Ishikawa (cell line): Measurements from ENCODE around the gene DNAH17.

Experiments
- CEBPB ChIP-seq: IDR thresholded peaks from 2 replicates; pipeline ENCODE4 v1.6.1; 2012
- CREB1 ChIP-seq: IDR thresholded peaks from 2 replicates; pipeline ENCODE4 v1.6.1; 2012; ENCODE audit warnings: low read depth
- EGR1 ChIP-seq: IDR thresholded peaks from 2 replicates; pipeline ENCODE4 v1.6.1; 2012
- EP300 ChIP-seq: IDR thresholded peaks from 2 replicates; pipeline ENCODE4 v1.6.1; 2012; ENCODE audit warnings: borderline replicate concordance
- FOXM1 ChIP-seq: IDR thresholded peaks from 2 replicates; pipeline ENCODE4 v1.6.1; 2012; ENCODE audit warnings: low read depth, borderline replicate concordance
- MAX ChIP-seq: IDR thresholded peaks from 2 replicates; pipeline ENCODE4 v1.6.1; 2012
- NFIC ChIP-seq: IDR thresholded peaks from 2 replicates; pipeline ENCODE4 v1.6.1; 2012
- RAD21 ChIP-seq: IDR thresholded peaks from 2 replicates; pipeline ENCODE4 v1.6.1; 2012; ENCODE audit warnings: low read depth
- REST ChIP-seq: IDR thresholded peaks from 2 replicates; pipeline ENCODE4 v1.6.1; 2012; ENCODE audit warnings: low read depth, mild to moderate bottlenecking
- TAF1 ChIP-seq: IDR thresholded peaks from 2 replicates; pipeline ENCODE4 v1.6.1; 2012; ENCODE audit warnings: low read depth, mild to moderate bottlenecking
- TCF12 ChIP-seq: IDR thresholded peaks from 2 replicates; pipeline ENCODE4 v1.6.1; 2012; ENCODE audit warnings: low read depth
- TEAD4 ChIP-seq: IDR thresholded peaks from 2 replicates; pipeline ENCODE4 v1.6.1; 2012
- USF1 ChIP-seq: IDR thresholded peaks from 2 replicates; pipeline ENCODE4 v1.6.1; 2012
- YY1 ChIP-seq: IDR thresholded peaks from 2 replicates; pipeline ENCODE4 v1.6.1; 2012; ENCODE audit warnings: low read depth
- ZBTB7A ChIP-seq: IDR thresholded peaks from 2 replicates; pipeline ENCODE4 v1.6.1; 2012; ENCODE audit warnings: low read depth

Gene DNAH17

DNA sequence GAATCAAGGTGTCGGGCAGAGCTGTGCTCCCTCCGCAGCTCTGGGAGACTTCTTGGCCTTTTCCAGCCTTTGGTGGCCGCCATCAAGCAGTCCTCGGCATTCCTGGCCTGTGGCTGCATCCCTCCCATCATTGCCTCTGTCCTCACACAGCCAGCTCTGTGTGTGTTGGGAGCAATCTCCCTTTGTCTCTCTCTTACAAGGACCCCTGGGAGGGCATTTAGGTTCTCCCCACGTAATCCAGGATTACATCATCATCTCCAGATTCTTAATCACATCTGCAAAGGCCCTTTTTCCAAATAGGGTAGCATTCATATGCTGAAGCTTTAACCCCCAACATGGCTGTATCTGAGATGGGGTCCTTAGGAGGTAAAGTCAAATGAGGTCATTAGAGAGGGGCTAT lies 4.1 kb upstream of the DNAH17 start:
- TF ChIP-seq RAD21: no peak
- no peak for TF ChIP-seq ZBTB7A
- no peak for TF ChIP-seq CEBPB
- no peak for TF ChIP-seq TAF1
- no peak for TF ChIP-seq YY1
- TF ChIP-seq TCF12: no peak
- TF ChIP-seq REST: no peak
- TF ChIP-seq USF1: no peak
- no peak for TF ChIP-seq TEAD4
- TF ChIP-seq EP300: no peak
- no peak for TF ChIP-seq NFIC

- no peak for TF ChIP-seq NFIC
- TF ChIP-seq EP300: no peak
- TF ChIP-seq CREB1: no peak
- TF ChIP-seq REST: no peak
Observed at GRCh38 chr17:78580277-78580804, 3.1 kb upstream of the DNAH17 start.

- TF ChIP-seq REST: no peak
- TF ChIP-seq YY1: no peak
- TF ChIP-seq CREB1: no peak
- no peak for TF ChIP-seq EP300
- no peak for TF ChIP-seq TCF12
- TF ChIP-seq RAD21: no peak
- no peak for TF ChIP-seq CEBPB
- TF ChIP-seq ZBTB7A: no peak
- TF ChIP-seq EGR1: no peak
- no peak for TF ChIP-seq TAF1
- TF ChIP-seq USF1: no peak
- no peak for TF ChIP-seq NFIC
- no peak for TF ChIP-seq MAX
- no peak for TF ChIP-seq TEAD4
- no peak for TF ChIP-seq FOXM1
Observed at GRCh38 chr17:78576389-78577112, 645 bp downstream of the DNAH17 start.

DNA sequence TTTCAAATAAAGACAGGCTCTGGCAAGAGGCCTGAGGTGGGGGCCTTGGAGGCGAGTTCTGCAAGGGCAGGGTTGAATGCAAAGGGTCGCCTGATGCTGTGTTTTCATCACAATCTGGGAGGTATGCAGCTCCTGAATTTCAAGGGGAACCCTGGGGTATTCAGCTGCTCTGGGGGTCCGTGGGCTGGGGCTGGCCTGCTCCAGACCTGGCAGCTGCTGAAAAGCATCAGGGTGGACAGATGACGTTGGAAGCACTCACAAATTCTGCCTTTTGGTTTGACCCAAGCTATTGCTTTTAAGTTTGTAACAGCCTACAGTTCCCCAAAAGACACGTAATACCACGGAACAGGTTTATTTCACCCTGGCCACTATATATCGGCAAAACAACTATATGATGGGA lies 1.3 kb downstream of the DNAH17 start:
- TF ChIP-seq FOXM1 (no peak), TEAD4 (no peak), USF1 (no peak), CREB1 (no peak), REST (no peak), ZBTB7A (no peak), MAX (no peak), EGR1 (no peak)
